BE2C (cell line): ENCODE results near the gene SUCLG1.

Experiments
- DNase-seq: peaks from one replicate; pipeline ENCODE4 v3.0.0-alpha.2; 2020
- H3K27me3 ChIP-seq: fragments of 250-450 bp; sonication (Bioruptor Pico); 2 replicates; pipeline ENCODE4 v1.5.1; 2020; ENCODE audit warnings: mild to moderate bottlenecking
- H3K36me3 ChIP-seq: fragments of 250-450 bp; sonication (Bioruptor Pico); 2 replicates; pipeline ENCODE4 v1.5.1; 2020; ENCODE audit warnings: mild to moderate bottlenecking
- H3K4me1 ChIP-seq: fragments of 250-450 bp; sonication (Bioruptor Pico); 2 replicates; pipeline ENCODE4 v1.5.1; 2020
- H3K4me3 ChIP-seq: 2 replicates; pipeline ENCODE4 v1.5.1; 2011; ENCODE audit warnings: low read depth, low read length
- H3K9me3 ChIP-seq: fragments of 250-450 bp; sonication (Bioruptor Pico); 2 replicates; pipeline ENCODE4 v1.5.1; 2020
- CTCF ChIP-seq: IDR thresholded peaks from 2 replicates; pipeline ENCODE4 v1.5.1; 2012; ENCODE audit warnings: mild to moderate bottlenecking, low read depth, low read length

The SUCLG1 gene

GRCh38 chr2:84486441-84487115 lies 27.5 kb upstream of the SUCLG1 start:
- Histone ChIP-seq H3K27me3 (no peaks in the 10 kb centered on the region), H3K36me3 (no peaks in the 10 kb centered on the region), H3K4me1 (no peaks in the 10 kb centered on the region), H3K4me3 (no peak overlapping the region), H3K9me3 (no peaks in the 10 kb centered on the region)
- no peak for DNase-seq
- TF ChIP-seq CTCF = no peak

GRCh38 chr2:84483320-84483719 lies 24.2 kb upstream of the SUCLG1 start:
- Histone ChIP-seq H3K9me3 (no peaks in the 10 kb centered on the region), H3K4me3 (no peak overlapping the region), H3K4me1 (no peaks in the 10 kb centered on the region), H3K36me3 (no peaks in the 10 kb centered on the region), H3K27me3 (no peaks in the 10 kb centered on the region)
- no peak for DNase-seq
- TF ChIP-seq CTCF = no peak

GRCh38 chr2:84482603-84483002 lies 23.5 kb upstream of the SUCLG1 start:
- no peak overlapping the region for H3K4me3 ChIP-seq
- H3K36me3 ChIP-seq = no peaks in the 10 kb centered on the region
- DNase-seq = no peak
- H3K27me3 ChIP-seq = no peaks in the 10 kb centered on the region
- no peaks in the 10 kb centered on the region for H3K4me1 ChIP-seq
- no peak for TF ChIP-seq CTCF
- H3K9me3 ChIP-seq = no peaks in the 10 kb centered on the region

- Histone ChIP-seq H3K4me1 (no peaks in the 10 kb centered on the region), H3K36me3 (no peaks in the 10 kb centered on the region), H3K4me3 (no peak overlapping the region), H3K27me3 (no peaks in the 10 kb centered on the region), H3K9me3 (no peaks in the 10 kb centered on the region)
- TF ChIP-seq CTCF = no peak
- DNase-seq = no peak
These were observed 22.6 kb upstream of the SUCLG1 start for GRCh38 chr2:84481702-84482101.

GRCh38 chr2:84478867-84479266 lies 19.8 kb upstream of the SUCLG1 start:
- TF ChIP-seq CTCF = no peak
- no peaks in the 10 kb centered on the region for H3K27me3 ChIP-seq

GRCh38 chr2:84477886-84478285 lies 18.8 kb upstream of the SUCLG1 start:
- DNase-seq = no peak
- H3K9me3 ChIP-seq = no peaks in the 10 kb centered on the region

More at GRCh38 chr2:84478867-84479266, 19.8 kb upstream of the SUCLG1 start:
- Histone ChIP-seq H3K36me3 (no peaks in the 10 kb centered on the region), H3K9me3 (no peaks in the 10 kb centered on the region), H3K4me1 (no peaks in the 10 kb centered on the region), H3K4me3 (no peak overlapping the region)
- DNase-seq = no peak

More at GRCh38 chr2:84477886-84478285, 18.8 kb upstream of the SUCLG1 start:
- Histone ChIP-seq H3K4me1 (no peaks in the 10 kb centered on the region), H3K36me3 (no peaks in the 10 kb centered on the region), H3K27me3 (no peaks in the 10 kb centered on the region), H3K4me3 (no peak overlapping the region)
- no peak for TF ChIP-seq CTCF
